ENCODE measurements around the gene ARRDC3.

DNA sequence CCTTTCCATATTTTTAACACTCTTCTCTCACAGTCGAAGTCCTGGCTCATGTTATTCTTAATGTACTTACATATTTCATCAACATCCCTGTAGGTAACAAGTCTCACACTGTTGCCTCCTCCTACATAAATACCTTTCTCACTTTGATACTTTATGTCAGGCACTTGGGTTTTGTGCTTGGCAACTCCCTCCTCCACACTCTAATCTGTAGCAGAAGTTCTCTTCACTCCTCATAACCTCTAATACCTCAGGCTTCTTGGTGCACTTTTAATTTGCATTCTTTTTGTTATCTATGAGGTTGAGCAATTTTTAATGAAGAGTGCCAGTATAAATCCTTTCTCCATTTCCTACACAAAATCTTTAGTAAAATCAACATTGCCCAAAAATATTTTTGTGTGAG lies 24.1 kb upstream of the ARRDC3 start:
- TF ChIP-seq, protein P1, sequence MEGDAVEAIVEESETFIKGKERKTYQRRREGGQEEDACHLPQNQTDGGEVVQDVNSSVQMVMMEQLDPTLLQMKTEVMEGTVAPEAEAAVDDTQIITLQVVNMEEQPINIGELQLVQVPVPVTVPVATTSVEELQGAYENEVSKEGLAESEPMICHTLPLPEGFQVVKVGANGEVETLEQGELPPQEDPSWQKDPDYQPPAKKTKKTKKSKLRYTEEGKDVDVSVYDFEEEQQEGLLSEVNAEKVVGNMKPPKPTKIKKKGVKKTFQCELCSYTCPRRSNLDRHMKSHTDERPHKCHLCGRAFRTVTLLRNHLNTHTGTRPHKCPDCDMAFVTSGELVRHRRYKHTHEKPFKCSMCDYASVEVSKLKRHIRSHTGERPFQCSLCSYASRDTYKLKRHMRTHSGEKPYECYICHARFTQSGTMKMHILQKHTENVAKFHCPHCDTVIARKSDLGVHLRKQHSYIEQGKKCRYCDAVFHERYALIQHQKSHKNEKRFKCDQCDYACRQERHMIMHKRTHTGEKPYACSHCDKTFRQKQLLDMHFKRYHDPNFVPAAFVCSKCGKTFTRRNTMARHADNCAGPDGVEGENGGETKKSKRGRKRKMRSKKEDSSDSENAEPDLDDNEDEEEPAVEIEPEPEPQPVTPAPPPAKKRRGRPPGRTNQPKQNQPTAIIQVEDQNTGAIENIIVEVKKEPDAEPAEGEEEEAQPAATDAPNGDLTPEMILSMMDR (IDR thresholded peaks at IDR 0.05; ENCODE audit: poor library complexity, severe bottlenecking), result no peak
- TF ChIP-seq POLR2AphosphoS5 (IDR thresholded peaks at IDR 0.05), result no peak
- TF ChIP-seq MXI1 (conservative IDR thresholded peaks at IDR 0.05; ENCODE audit: poor library complexity, severe bottlenecking), result no peak
- no peak for TF ChIP-seq EZH2 (IDR thresholded peaks at IDR 0.05; ENCODE audit: borderline replicate concordance, insufficient read depth, low read length, poor library complexity, severe bottlenecking)
- TF ChIP-seq TAF1 (IDR thresholded peaks at IDR 0.05; ENCODE audit: low read depth), result no peak
- TF ChIP-seq, protein P2, sequence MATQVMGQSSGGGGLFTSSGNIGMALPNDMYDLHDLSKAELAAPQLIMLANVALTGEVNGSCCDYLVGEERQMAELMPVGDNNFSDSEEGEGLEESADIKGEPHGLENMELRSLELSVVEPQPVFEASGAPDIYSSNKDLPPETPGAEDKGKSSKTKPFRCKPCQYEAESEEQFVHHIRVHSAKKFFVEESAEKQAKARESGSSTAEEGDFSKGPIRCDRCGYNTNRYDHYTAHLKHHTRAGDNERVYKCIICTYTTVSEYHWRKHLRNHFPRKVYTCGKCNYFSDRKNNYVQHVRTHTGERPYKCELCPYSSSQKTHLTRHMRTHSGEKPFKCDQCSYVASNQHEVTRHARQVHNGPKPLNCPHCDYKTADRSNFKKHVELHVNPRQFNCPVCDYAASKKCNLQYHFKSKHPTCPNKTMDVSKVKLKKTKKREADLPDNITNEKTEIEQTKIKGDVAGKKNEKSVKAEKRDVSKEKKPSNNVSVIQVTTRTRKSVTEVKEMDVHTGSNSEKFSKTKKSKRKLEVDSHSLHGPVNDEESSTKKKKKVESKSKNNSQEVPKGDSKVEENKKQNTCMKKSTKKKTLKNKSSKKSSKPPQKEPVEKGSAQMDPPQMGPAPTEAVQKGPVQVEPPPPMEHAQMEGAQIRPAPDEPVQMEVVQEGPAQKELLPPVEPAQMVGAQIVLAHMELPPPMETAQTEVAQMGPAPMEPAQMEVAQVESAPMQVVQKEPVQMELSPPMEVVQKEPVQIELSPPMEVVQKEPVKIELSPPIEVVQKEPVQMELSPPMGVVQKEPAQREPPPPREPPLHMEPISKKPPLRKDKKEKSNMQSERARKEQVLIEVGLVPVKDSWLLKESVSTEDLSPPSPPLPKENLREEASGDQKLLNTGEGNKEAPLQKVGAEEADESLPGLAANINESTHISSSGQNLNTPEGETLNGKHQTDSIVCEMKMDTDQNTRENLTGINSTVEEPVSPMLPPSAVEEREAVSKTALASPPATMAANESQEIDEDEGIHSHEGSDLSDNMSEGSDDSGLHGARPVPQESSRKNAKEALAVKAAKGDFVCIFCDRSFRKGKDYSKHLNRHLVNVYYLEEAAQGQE (IDR thresholded peaks at IDR 0.05; ENCODE audit: borderline replicate concordance), result no peak

Data from neural cell (in vitro differentiated cells).